ENCODE measurements around the gene CHN2.
"Not testable (repeated sequence)": the region's sequence is repeated elsewhere in the genome, so short reads cannot be mapped to it uniquely, and the experiment has no call there.

Gene CHN2

GRCh38 chr7:29487424-29487823, 292.8 kb downstream of the CHN2 start:
- no peak for DNase-seq (ENCODE audit: low read depth in 4 of 4, low spot score in 1 of 4)

GRCh38 chr7:29488203-29488970, 293.8 kb downstream of the CHN2 start:
- no peak for DNase-seq (ENCODE audit: low read depth in 4 of 4, low spot score in 1 of 4)

- DNase-seq (ENCODE audit: low read depth in 4 of 4, low spot score in 1 of 4), result no peak
Measured at GRCh38 chr7:29488977-29489376, 294.4 kb downstream of the CHN2 start.

GRCh38 chr7:29490094-29490607, 295.6 kb downstream of the CHN2 start:
- DNase-seq (ENCODE audit: low read depth in 4 of 4, low spot score in 1 of 4), result no peak

GRCh38 chr7:29494350-29494749, 299.8 kb downstream of the CHN2 start:
- no peak for DNase-seq (ENCODE audit: low read depth in 4 of 4, low spot score in 1 of 4)

- no peak for DNase-seq (ENCODE audit: low read depth in 4 of 4, low spot score in 1 of 4)
Measured at GRCh38 chr7:29495653-29496052, 301.1 kb downstream of the CHN2 start.

- no peak for DNase-seq (ENCODE audit: low read depth in 4 of 4, low spot score in 1 of 4)
Measured at GRCh38 chr7:29496355-29497020, 301.9 kb downstream of the CHN2 start.

GRCh38 chr7:29499932-29500331, 305.4 kb downstream of the CHN2 start:
- DNase-seq (ENCODE audit: low read depth in 4 of 4, low spot score in 1 of 4), result no peak

- no peak for DNase-seq (ENCODE audit: low read depth in 4 of 4, low spot score in 1 of 4)
Measured at GRCh38 chr7:29500719-29501118, 306.1 kb downstream of the CHN2 start.

- DNase-seq (ENCODE audit: low read depth in 4 of 4, low spot score in 1 of 4), result no peak
Measured at GRCh38 chr7:29502133-29502532, 307.6 kb downstream of the CHN2 start.

GRCh38 chr7:29505931-29506330, 311.4 kb downstream of the CHN2 start:
- no peak for DNase-seq (ENCODE audit: low read depth in 4 of 4, low spot score in 1 of 4)

- no peak for DNase-seq (ENCODE audit: low read depth in 4 of 4, low spot score in 1 of 4)
Measured at GRCh38 chr7:29508608-29509007, 314.0 kb downstream of the CHN2 start.

GRCh38 chr7:29510028-29510427, 315.5 kb downstream of the CHN2 start:
- no peak for DNase-seq (ENCODE audit: low read depth in 4 of 4, low spot score in 1 of 4)

- DNase-seq (ENCODE audit: low read depth in 4 of 4, low spot score in 1 of 4), result no peak
Measured at GRCh38 chr7:29511337-29511736, 316.8 kb downstream of the CHN2 start.

GRCh38 chr7:29511851-29512250, 317.3 kb downstream of the CHN2 start:
- DNase-seq (ENCODE audit: low read depth in 4 of 4, low spot score in 1 of 4), result no peak

GRCh38 chr7:29516491-29516890, 321.9 kb downstream of the CHN2 start:
- DNase-seq (ENCODE audit: low read depth in 4 of 4, low spot score in 1 of 4), result no peak

GRCh38 chr7:29518616-29519015, 324.0 kb downstream of the CHN2 start:
- DNase-seq (ENCODE audit: low read depth in 4 of 4, low spot score in 1 of 4), result no peak

- DNase-seq (ENCODE audit: low read depth in 4 of 4, low spot score in 1 of 4), result no peak
Measured at GRCh38 chr7:29523728-29524127, 329.2 kb downstream of the CHN2 start.

GRCh38 chr7:29527505-29528108, 333.0 kb downstream of the CHN2 start:
- DNase-seq (ENCODE audit: low read depth in 4 of 4, low spot score in 1 of 4), result no peak

- DNase-seq (ENCODE audit: low read depth in 4 of 4, low spot score in 1 of 4), result not testable (repeated sequence)
Measured at GRCh38 chr7:29528526-29528925, 334.0 kb downstream of the CHN2 start.

All from stimulated activated CD4-positive, alpha-beta T cell treated with anti-CD3 and anti-CD28 coated beads, Interleukin-1b, Interleukin-23, amount 100 ng/mL, for 24 hours (primary cell).